Measurements from ENCODE around the gene KLRC4. TPM values are rescaled to one million over a fixed set of nuclear protein-coding genes. Genes with fewer than 3 reads are reported as not detected.
"Not testable (repeated sequence)": the region's sequence is repeated elsewhere in the genome, so short reads cannot be mapped to it uniquely, and the experiment has no call there.

The KLRC4 gene
- total RNA-seq, 1 experiment from 2014 or later = not detected

DNA sequence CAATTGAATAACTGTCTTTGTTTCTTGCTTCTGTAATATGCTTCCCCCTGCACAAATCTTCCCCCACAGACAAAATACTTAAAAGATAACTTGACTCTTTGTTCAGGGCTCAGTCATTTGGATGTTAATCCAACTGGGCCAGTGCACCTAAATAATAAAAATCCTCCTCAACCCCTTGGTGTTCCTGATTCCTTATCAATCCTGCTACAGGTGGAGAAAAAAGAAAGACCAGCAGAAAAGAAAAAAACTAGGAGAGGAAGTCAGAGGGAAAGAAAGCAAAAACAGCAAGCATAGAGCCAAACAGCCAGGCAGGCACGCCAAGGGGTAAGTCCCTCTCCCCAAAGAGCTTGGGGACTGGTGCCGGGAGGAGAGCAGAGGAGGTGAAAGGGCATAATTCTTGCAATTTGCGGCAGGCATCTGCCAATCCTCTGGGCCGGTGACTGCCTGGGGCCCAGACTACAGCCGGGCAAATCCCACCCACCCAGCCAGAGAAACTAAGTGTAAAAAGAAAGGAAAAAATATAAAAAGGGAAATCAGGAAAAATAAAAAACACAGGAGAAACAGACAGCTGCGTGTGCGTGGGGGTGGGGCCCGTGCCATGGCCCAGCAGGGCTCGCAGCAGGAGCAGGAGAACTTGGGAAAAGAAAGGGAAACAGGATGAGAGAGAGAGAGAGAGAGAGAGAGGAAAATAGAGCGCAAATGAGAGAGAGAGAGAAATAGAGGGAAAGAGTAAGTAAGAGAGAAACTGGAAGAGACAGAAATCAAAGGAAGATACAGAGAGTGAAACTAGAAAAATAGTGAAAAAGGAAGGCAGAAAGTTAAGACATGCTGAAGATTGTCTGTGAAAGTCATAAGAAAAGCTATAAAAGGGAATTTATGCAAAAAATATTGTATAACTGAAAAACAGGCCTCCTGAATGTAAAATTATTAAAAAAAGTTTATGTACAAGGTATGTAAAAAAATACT lies 41.1 kb downstream of the KLRC4 start:
- Histone ChIP-seq H3K9me2 (replicated peaks; ENCODE audit: low read length) (no peaks in the 10 kb centered on the region), H3K27me3 (ENCODE audit: low read length) (no peaks in the 10 kb centered on the region), H3K4me1 (ENCODE audit: insufficient read depth, low read length) (peaks cover 19% of the 10 kb centered on the region), H3K9me3 (ENCODE audit: low read length) (no peaks in the 10 kb centered on the region), H3K79me2 (ENCODE audit: low read length) (no peaks in the 10 kb centered on the region), H3K27ac (ENCODE audit: low read length) (no peak overlapping the region), H3K4me2 (ENCODE audit: low read length) (no peak overlapping the region), H3F3A (ENCODE audit: low read length, unreplicated experiment) (no peaks in the 10 kb centered on the region), H4K20me1 (ENCODE audit: low read length) (no peaks in the 10 kb centered on the region), H3K4me3 (ENCODE audit: low read length) (no peak overlapping the region), H3K9ac (ENCODE audit: low read length) (no peak overlapping the region), H3K36me3 (ENCODE audit: low read depth, low read length) (no peaks in the 10 kb centered on the region), H2AFZ (ENCODE audit: low read length) (no peak overlapping the region)
- TF ChIP-seq EZH2phosphoT487 (IDR thresholded peaks at IDR 0.05; ENCODE audit: borderline replicate concordance, low read length) (no peak), EZH2 (IDR thresholded peaks at IDR 0.05; ENCODE audit: low read length, unreplicated experiment) (no peak)
- TF ChIP-seq, protein P1, sequence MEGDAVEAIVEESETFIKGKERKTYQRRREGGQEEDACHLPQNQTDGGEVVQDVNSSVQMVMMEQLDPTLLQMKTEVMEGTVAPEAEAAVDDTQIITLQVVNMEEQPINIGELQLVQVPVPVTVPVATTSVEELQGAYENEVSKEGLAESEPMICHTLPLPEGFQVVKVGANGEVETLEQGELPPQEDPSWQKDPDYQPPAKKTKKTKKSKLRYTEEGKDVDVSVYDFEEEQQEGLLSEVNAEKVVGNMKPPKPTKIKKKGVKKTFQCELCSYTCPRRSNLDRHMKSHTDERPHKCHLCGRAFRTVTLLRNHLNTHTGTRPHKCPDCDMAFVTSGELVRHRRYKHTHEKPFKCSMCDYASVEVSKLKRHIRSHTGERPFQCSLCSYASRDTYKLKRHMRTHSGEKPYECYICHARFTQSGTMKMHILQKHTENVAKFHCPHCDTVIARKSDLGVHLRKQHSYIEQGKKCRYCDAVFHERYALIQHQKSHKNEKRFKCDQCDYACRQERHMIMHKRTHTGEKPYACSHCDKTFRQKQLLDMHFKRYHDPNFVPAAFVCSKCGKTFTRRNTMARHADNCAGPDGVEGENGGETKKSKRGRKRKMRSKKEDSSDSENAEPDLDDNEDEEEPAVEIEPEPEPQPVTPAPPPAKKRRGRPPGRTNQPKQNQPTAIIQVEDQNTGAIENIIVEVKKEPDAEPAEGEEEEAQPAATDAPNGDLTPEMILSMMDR (conservative IDR thresholded peaks at IDR 0.05; ENCODE audit: low read depth, low read length) = no peak
- POLR2A ChIA-PET (ENCODE audit: unreplicated experiment) = no interaction called here
- CTCF ChIA-PET = interaction anchor here (0.6 kb wide), 1 partner anchor 131 kb away, joined by 3 read pairs; no protein-coding TSS in a partner anchor
- no peak for DNase-seq
- BruUV-seq (replicated peaks) = no TSS peak
- intact Hi-C loops (cut with micrococcal nuclease) = loop anchor here (10.0 kb wide), 1 partner anchor 136 kb away; the partner anchor contains the start of gene EIF2S3B
- no peak for ATAC-seq

DNA sequence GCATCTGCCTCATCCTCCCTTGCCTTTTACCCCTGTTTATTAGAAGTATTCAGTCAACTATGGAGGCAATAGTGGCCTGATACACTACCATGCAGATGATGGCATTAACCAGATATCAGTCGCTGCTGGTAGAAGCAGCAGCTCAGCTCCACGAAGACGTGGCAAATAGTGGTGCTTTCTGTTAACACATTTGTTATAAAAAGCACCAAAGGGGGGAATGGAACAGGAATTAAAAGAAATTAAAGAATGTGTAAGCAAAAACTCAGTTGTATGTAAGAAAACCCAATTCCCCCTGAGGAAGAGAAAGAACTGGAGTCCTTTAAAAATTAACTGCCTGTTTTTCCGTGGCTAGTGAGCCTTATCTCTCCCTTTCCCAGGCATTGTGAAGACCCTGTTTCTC lies 41.8 kb downstream of the KLRC4 start:
- not testable (repeated sequence) for H3K27ac ChIP-seq (ENCODE audit: low read length)
- CTCF ChIA-PET = interaction anchor here (0.7 to 1.9 kb wide), 3 partner anchors 30 to 227 kb away, joined by 3 to 10 read pairs (median 5); no protein-coding TSS in a partner anchor
- peaks cover 27% of the 10 kb centered on the region for H3K4me1 ChIP-seq (ENCODE audit: insufficient read depth, low read length)

DNA sequence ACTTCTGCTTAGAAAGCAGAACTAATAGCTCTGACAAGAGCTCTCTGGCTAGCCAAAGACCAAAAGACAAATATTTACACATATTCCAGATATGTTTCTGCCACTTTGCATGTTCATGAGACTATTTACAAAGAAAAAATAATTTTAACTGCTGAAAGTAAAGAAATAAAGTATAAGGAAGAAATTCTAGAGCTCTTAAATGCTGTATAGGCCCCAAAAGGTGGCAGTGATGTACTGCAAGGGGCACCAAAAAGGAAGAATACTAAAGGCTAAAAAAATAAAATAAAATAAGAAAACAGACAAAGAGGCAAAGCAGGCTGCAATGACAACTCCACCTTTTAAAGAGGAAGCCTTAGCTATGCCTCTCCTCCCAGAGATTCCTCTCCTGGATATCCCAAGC lies 42.7 kb downstream of the KLRC4 start:
- ATAC-seq (no peak), DNase-seq (peak; percentile 49)
- Histone ChIP-seq H3K36me3 (ENCODE audit: low read depth, low read length) (no peaks in the 10 kb centered on the region), H3K9me2 (replicated peaks; ENCODE audit: low read length) (no peaks in the 10 kb centered on the region), H4K20me1 (ENCODE audit: low read length) (no peaks in the 10 kb centered on the region), H3K27ac (ENCODE audit: low read length) (no peak overlapping the region), H2AFZ (ENCODE audit: low read length) (peak overlapping the region; percentile 79; the same call in 1 of the 2 replicates), H3K79me2 (ENCODE audit: low read length) (no peaks in the 10 kb centered on the region), H3K27me3 (ENCODE audit: low read length) (no peaks in the 10 kb centered on the region), H3K9me3 (ENCODE audit: low read length) (no peaks in the 10 kb centered on the region), H3K4me1 (ENCODE audit: insufficient read depth, low read length) (peaks cover 35% of the 10 kb centered on the region), H3K9ac (ENCODE audit: low read length) (no peak overlapping the region), H3K4me2 (ENCODE audit: low read length) (0 out of 2 replicates have a peak overlapping the region, but pooled peaks have one; percentile 22), H3F3A (ENCODE audit: low read length, unreplicated experiment) (peaks cover under 1% of the 10 kb centered on the region), H3K4me3 (ENCODE audit: low read length) (no peak overlapping the region)
- intact Hi-C loops (cut with micrococcal nuclease) = loop anchor here (1.0 to 10.0 kb wide), 3 partner anchors 138 to 307 kb away; partner anchors contain the start of genes EIF2S3B and STYK1
- no TSS peak for BruUV-seq (replicated peaks)
- CTCF ChIA-PET = interaction anchor here (0.6 to 1.9 kb wide), 7 partner anchors 29 to 373 kb away, joined by 3 to 10 read pairs (median 4); no protein-coding TSS in a partner anchor
- POLR2A ChIA-PET (ENCODE audit: unreplicated experiment) = no interaction called here
- TF ChIP-seq EZH2 (IDR thresholded peaks at IDR 0.05; ENCODE audit: low read length, unreplicated experiment) = no peak
- TF ChIP-seq, protein P1 (conservative IDR thresholded peaks at IDR 0.05; ENCODE audit: low read depth, low read length) = peak; percentile 74

More for the DNA sequence above, 41.8 kb downstream of the KLRC4 start:
- H3F3A ChIP-seq (ENCODE audit: low read length, unreplicated experiment); DNase-seq; H3K36me3 ChIP-seq (ENCODE audit: low read depth, low read length); H3K9me3 ChIP-seq (ENCODE audit: low read length); H3K4me3 ChIP-seq (ENCODE audit: low read length); H2AFZ ChIP-seq (ENCODE audit: low read length); H3K9ac ChIP-seq (ENCODE audit: low read length); H3K27me3 ChIP-seq (ENCODE audit: low read length); H3K79me2 ChIP-seq (ENCODE audit: low read length); H3K9me2 ChIP-seq (replicated peaks; ENCODE audit: low read length); POLR2A ChIA-PET (ENCODE audit: unreplicated experiment); H4K20me1 ChIP-seq (ENCODE audit: low read length); H3K4me2 ChIP-seq (ENCODE audit: low read length); BruUV-seq (replicated peaks); ATAC-seq: not testable (repeated sequence)
- intact Hi-C loops (cut with micrococcal nuclease) = loop anchor here (1.0 to 10.0 kb wide), 3 partner anchors 137 to 307 kb away; partner anchors contain the start of genes EIF2S3B and STYK1

Data from PC-3 (cell line).